ENCODE measurements around the gene BMP10.

- no peak for TF ChIP-seq CTCF (IDR thresholded peaks at IDR 0.05; ENCODE audit: low read depth, low read length, poor library complexity, severe bottlenecking)
- no peak for TF ChIP-seq EZH2phosphoT487 (IDR thresholded peaks at IDR 0.05; ENCODE audit: borderline replicate concordance, low read length)
Measured at GRCh38 chr2:68917034-68917718, 46.0 kb upstream of the BMP10 start.

All from DOHH2 (cell line).